ENCODE measurements around the gene WDR17. TPM values are rescaled to one million over a fixed set of nuclear protein-coding genes. Genes with fewer than 3 reads are reported as not detected.

Gene WDR17
- 0.42 TPM in 1 of 2 replicates, not detected in the other for total RNA-seq
- polyA plus RNA-seq, result 0.05 and 0.07 TPM in 2 replicates
- 0.23 and 0.45 TPM in 2 replicates for polyA plus RNA-seq (2011; cell fraction: cytosol; rRNA removed)
- 0.28 and 0.33 TPM in 2 replicates for polyA plus RNA-seq (2011; cell fraction: nucleus; rRNA removed)
- polyA plus RNA-seq (2012), result not detected in 2 replicates
- 0.04 and 0.15 TPM in 2 replicates for polyA minus RNA-seq
- 0.20 TPM for polyA minus RNA-seq (2011; cell fraction: cytosol; rRNA and poly(A)+ RNA removed)
- 0.43 and 0.48 TPM in 2 replicates for polyA minus RNA-seq (2011; cell fraction: nucleus; rRNA and poly(A)+ RNA removed)
- Bru-seq, nascent RNA, result percentile 16 among the genes with signal in this experiment
- percentile 3 among the genes with signal in this experiment for BruChase-seq, experiment 1, labeled RNA remaining after a 6-hour chase
- percentile 10 among the genes with signal in this experiment for BruChase-seq, experiment 2, labeled RNA remaining after a 2-hour chase
- long read RNA-seq, result 0 reads

DNA sequence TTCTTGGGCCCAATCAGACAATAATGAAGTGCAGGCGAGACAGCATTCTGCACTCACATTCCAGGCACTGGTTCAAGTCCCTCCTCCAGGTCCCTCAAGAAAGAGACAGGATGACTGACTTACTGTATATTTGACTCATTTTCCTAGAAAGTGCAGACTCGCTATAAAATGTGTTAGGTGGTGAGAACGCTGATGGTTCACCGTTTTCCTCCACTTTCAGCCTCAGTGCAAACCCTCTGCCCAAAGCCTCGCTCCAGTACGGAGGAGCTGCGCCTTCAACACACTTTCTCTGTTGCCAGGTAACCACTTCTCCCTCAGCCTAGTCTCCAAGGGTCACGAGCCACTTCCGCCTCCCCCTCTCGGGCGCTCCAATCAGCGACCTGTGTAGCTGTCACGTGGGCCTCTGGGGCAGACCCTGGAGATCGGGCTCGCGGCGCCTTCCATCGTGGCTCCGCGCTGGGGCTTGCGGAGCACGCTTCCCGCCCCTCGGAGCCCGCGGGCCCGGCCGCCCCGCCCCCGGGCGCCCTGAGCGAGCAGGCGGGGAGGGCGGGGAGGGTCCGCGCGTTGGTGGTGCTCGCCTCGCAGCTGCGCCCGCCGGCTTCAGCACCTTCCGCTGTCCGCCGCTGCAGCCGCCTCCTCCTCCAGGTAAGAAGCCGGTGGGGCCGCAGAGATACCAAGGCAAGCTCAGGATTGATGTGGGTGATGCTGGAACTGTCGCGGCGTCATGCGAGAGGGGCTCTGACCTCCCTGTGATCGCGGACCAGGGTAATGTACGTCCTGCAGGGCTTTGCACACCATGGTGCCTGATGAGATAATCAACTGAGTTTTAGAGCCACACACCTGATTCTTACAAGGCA, at the start of gene WDR17:
TSS of gene WDR17 (plus strand) at position 407 of the 857 bp plus-strand sequence. CDS start 45,740 bp downstream, outside the sequence.
- dilution Hi-C loops (cut with MboI; ENCODE audit: extremely low pct_ligation_motif_present, low sequenced_read_pairs), result no loop called here
- H3K9me3 ChIP-seq (replicated peaks; ENCODE audit: control insufficient read depth, insufficient read depth, low read length), result no peaks in the 10 kb centered on the region
- DNase-seq (ENCODE audit: low read depth, low spot score) (peak; percentile 19), FAIRE-seq (no peak)
- TF ChIP-seq EZH2 (IDR thresholded peaks at IDR 0.05; ENCODE audit: borderline replicate concordance, low read depth, low read length, severe bottlenecking) (no peak), POLR2A (IDR thresholded peaks at IDR 0.05; ENCODE audit: low read depth, low read length) (no peak), FOS (IDR thresholded peaks at IDR 0.05; ENCODE audit: borderline replicate concordance, insufficient read depth, low read length) (no peak)
- TF ChIP-seq, protein P1, sequence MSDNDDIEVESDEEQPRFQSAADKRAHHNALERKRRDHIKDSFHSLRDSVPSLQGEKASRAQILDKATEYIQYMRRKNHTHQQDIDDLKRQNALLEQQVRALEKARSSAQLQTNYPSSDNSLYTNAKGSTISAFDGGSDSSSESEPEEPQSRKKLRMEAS (IDR thresholded peaks at IDR 0.05; ENCODE audit: insufficient read depth, insufficient read length), result peak; percentile 7
- H3K4me1 ChIP-seq (ENCODE audit: control insufficient read depth, extremely low read depth, insufficient read depth, low read length), result no peaks in the 10 kb centered on the region
- H3K27ac ChIP-seq (ENCODE audit: insufficient read depth, low read depth, low read length), result no peak within 1 kb of the TSS
- H3K4me3 ChIP-seq (replicated peaks in 1 of 3; ENCODE audit: insufficient read depth in 1 of 3, low read depth in 1 of 3, low read length in 3 of 3), result peak within 1 kb of the TSS in 2 of 3 experiments; percentile 11 to 14
- H3K9ac ChIP-seq (replicated peaks; ENCODE audit: extremely low read depth, insufficient read depth, low read length), result no peak within 1 kb of the TSS
- POLR2A ChIA-PET, result no interaction called here
- no peaks in the 10 kb centered on the region for H3K9me1 ChIP-seq (replicated peaks; ENCODE audit: control insufficient read depth, extremely low read depth, insufficient read depth, low read length)
- peaks cover 0 to 3% of the 10 kb centered on the region in 2 experiments for H3K27me3 ChIP-seq (ENCODE audit: control insufficient read depth in 2 of 2, insufficient read depth in 2 of 2, low read length in 2 of 2)
- no peaks in the 10 kb centered on the region for H3K79me2 ChIP-seq (ENCODE audit: control insufficient read depth, insufficient read depth, low read length)
- BruUV-seq (replicated peaks), result no TSS peak
- H3K36me3 ChIP-seq (ENCODE audit: control insufficient read depth in 2 of 2, extremely low read depth in 1 of 2, insufficient read depth in 2 of 2, low read length in 2 of 2), result no peaks in the 10 kb centered on the region
- H3K4me2 ChIP-seq (ENCODE audit: insufficient read depth, low read length), result peak within 1 kb of the TSS; percentile 52
- intact Hi-C loops (cut with micrococcal nuclease), result no loop called here
- CTCF ChIA-PET, result interaction anchor here (1.4 kb wide), 1 partner anchor 10 kb away, joined by 3 read pairs; no protein-coding TSS in a partner anchor
- H4K20me1 ChIP-seq (replicated peaks; ENCODE audit: control insufficient read depth, extremely low read depth, insufficient read depth, low read length), result no peaks in the 10 kb centered on the region
- H2AFZ ChIP-seq (ENCODE audit: low read depth, low read length), result peak within 1 kb of the TSS; percentile 65

GRCh38 chr4:176016601-176017000, 49.0 kb upstream of the WDR17 start:
- no peak for FAIRE-seq
- TF ChIP-seq JUN (IDR thresholded peaks at IDR 0.05; ENCODE audit: borderline replicate concordance, insufficient read depth, insufficient read length, low read depth) (no peak), POLR2A (IDR thresholded peaks at IDR 0.05; ENCODE audit: low read depth, low read length) (no peak), EZH2 (IDR thresholded peaks at IDR 0.05; ENCODE audit: borderline replicate concordance, low read depth, low read length, severe bottlenecking) (no peak), FOS (IDR thresholded peaks at IDR 0.05; ENCODE audit: borderline replicate concordance, insufficient read depth, low read length) (no peak), GATA2 (IDR thresholded peaks at IDR 0.05; ENCODE audit: insufficient read depth, insufficient read length, low read depth, low read length) (no peak), POLR2AphosphoS5 (IDR thresholded peaks at IDR 0.05; ENCODE audit: insufficient read depth, low read depth, low read length) (no peak), MYC (IDR thresholded peaks at IDR 0.05; ENCODE audit: low read depth, low read length) (no peak)
- TF ChIP-seq, protein P2, sequence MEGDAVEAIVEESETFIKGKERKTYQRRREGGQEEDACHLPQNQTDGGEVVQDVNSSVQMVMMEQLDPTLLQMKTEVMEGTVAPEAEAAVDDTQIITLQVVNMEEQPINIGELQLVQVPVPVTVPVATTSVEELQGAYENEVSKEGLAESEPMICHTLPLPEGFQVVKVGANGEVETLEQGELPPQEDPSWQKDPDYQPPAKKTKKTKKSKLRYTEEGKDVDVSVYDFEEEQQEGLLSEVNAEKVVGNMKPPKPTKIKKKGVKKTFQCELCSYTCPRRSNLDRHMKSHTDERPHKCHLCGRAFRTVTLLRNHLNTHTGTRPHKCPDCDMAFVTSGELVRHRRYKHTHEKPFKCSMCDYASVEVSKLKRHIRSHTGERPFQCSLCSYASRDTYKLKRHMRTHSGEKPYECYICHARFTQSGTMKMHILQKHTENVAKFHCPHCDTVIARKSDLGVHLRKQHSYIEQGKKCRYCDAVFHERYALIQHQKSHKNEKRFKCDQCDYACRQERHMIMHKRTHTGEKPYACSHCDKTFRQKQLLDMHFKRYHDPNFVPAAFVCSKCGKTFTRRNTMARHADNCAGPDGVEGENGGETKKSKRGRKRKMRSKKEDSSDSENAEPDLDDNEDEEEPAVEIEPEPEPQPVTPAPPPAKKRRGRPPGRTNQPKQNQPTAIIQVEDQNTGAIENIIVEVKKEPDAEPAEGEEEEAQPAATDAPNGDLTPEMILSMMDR (IDR thresholded peaks at IDR 0.05; ENCODE audit: extremely low read depth in 1 of 2, insufficient read depth in 1 of 2, low read depth in 1 of 2, low read length in 2 of 2), result no peak
- TF ChIP-seq, protein P1 (IDR thresholded peaks at IDR 0.05; ENCODE audit: insufficient read depth, insufficient read length), result no peak
- ChIA-PET CTCF (no interaction called here), POLR2A (no interaction called here)
- dilution Hi-C loops (cut with MboI; ENCODE audit: extremely low pct_ligation_motif_present, low sequenced_read_pairs) (no loop called here), intact Hi-C loops (cut with micrococcal nuclease) (no loop called here)
- H3K9me3 ChIP-seq (replicated peaks; ENCODE audit: control insufficient read depth, insufficient read depth, low read length), result no peaks in the 10 kb centered on the region
- no peak overlapping the region for H3K4me3 ChIP-seq (replicated peaks in 1 of 3; ENCODE audit: insufficient read depth in 1 of 3, low read depth in 1 of 3, low read length in 3 of 3)
- no peaks in the 10 kb centered on the region for H3K79me2 ChIP-seq (ENCODE audit: control insufficient read depth, insufficient read depth, low read length)
- no peak overlapping the region for H2AFZ ChIP-seq (ENCODE audit: low read depth, low read length)
- no peaks in the 10 kb centered on the region for H3K36me3 ChIP-seq (ENCODE audit: control insufficient read depth in 2 of 2, extremely low read depth in 1 of 2, insufficient read depth in 2 of 2, low read length in 2 of 2)
- no TSS peak for BruUV-seq (replicated peaks)
- no peaks in the 10 kb centered on the region for H3K27me3 ChIP-seq (ENCODE audit: control insufficient read depth in 2 of 2, insufficient read depth in 2 of 2, low read length in 2 of 2)
- H4K20me1 ChIP-seq (replicated peaks; ENCODE audit: control insufficient read depth, extremely low read depth, insufficient read depth, low read length), result no peaks in the 10 kb centered on the region
- no peaks in the 10 kb centered on the region for H3K4me1 ChIP-seq (ENCODE audit: control insufficient read depth, extremely low read depth, insufficient read depth, low read length)
- DNase-seq (ENCODE audit: low read depth, low spot score), result no peak
- no peak overlapping the region for H3K27ac ChIP-seq (ENCODE audit: insufficient read depth, low read depth, low read length)
- no peak overlapping the region for H3K4me2 ChIP-seq (ENCODE audit: insufficient read depth, low read length)
- H3K9me1 ChIP-seq (replicated peaks; ENCODE audit: control insufficient read depth, extremely low read depth, insufficient read depth, low read length), result no peaks in the 10 kb centered on the region
- no peak overlapping the region for H3K9ac ChIP-seq (replicated peaks; ENCODE audit: extremely low read depth, insufficient read depth, low read length)

All from endothelial cell of umbilical vein (primary cell).